Measurements from ENCODE around the gene RAB24.

DNA sequence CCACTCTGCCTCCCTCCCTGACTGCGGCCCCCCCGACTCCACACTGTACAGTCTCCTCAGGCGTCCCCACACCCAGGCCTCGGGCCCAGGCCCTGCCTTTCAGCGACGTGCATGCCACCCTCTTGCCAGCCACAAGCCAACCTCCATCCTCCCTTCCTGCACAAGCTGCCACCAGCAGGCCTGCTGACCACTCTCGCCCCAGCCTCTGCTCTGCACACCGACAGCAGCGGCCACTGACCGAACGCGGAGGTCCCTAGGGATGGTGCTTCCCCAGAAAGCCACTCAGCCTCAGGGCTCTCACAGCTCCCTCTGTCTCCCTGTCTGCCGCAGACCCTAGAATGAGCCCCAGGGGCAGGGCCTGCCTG lies 29.4 kb upstream of the RAB24 start:
- no peak for TF ChIP-seq EZH2phosphoT487 (IDR thresholded peaks at IDR 0.05; ENCODE audit: low read depth, severe bottlenecking, unreplicated experiment)
- TF ChIP-seq, protein P1, sequence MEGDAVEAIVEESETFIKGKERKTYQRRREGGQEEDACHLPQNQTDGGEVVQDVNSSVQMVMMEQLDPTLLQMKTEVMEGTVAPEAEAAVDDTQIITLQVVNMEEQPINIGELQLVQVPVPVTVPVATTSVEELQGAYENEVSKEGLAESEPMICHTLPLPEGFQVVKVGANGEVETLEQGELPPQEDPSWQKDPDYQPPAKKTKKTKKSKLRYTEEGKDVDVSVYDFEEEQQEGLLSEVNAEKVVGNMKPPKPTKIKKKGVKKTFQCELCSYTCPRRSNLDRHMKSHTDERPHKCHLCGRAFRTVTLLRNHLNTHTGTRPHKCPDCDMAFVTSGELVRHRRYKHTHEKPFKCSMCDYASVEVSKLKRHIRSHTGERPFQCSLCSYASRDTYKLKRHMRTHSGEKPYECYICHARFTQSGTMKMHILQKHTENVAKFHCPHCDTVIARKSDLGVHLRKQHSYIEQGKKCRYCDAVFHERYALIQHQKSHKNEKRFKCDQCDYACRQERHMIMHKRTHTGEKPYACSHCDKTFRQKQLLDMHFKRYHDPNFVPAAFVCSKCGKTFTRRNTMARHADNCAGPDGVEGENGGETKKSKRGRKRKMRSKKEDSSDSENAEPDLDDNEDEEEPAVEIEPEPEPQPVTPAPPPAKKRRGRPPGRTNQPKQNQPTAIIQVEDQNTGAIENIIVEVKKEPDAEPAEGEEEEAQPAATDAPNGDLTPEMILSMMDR (IDR thresholded peaks at IDR 0.05; ENCODE audit: poor library complexity) = no peak
